ENCODE measurements around the gene OXTR. TPM values are rescaled to one million over a fixed set of nuclear protein-coding genes. Genes with fewer than 3 reads are reported as not detected.

The OXTR gene
- total and polyA plus RNA-seq, 2 experiments from 2014 or later = 5.5 to 9.3 TPM

GRCh38 chr3:8784676-8785435, 15.4 kb upstream of the OXTR start:
- H3K79me2 ChIP-seq (replicated peaks; ENCODE audit: insufficient read depth) = no peaks in the 10 kb centered on the region
- H3K27me3 ChIP-seq (ENCODE audit: insufficient read depth) = no peaks in the 10 kb centered on the region
- no peaks in the 10 kb centered on the region for H3K36me3 Mint-ChIP-seq (ENCODE audit: low read depth)
- ATAC-seq (peak; percentile 28; the same call in 1 of the 3 replicates), DNase-seq (ENCODE audit: low spot score) (no peak)
- no peak overlapping the region for H3K27ac Mint-ChIP-seq
- H3K4me1 Mint-ChIP-seq = no peaks in the 10 kb centered on the region
- no peak overlapping the region for H2AFZ ChIP-seq
- H3F3A ChIP-seq (replicated peaks; ENCODE audit: low read depth) = no peaks in the 10 kb centered on the region
- H3K4me2 ChIP-seq = no peak overlapping the region
- no peak overlapping the region for H3K4me3 Mint-ChIP-seq
- no peaks in the 10 kb centered on the region; the same call in 1 of the 2 replicates for H4K20me1 ChIP-seq (replicated peaks; ENCODE audit: insufficient read depth)
- H3K27ac ChIP-seq (ENCODE audit: low read depth) = no peak overlapping the region
- no peak for TF ChIP-seq CREB1 (CRISPR knock-in tag; IDR thresholded peaks at IDR 0.05; ENCODE audit: low read depth)
- TF ChIP-seq ZNF114 (CRISPR knock-in tag; IDR thresholded peaks at IDR 0.05) = no peak
- TF ChIP-seq POLR2AphosphoS5 (IDR thresholded peaks at IDR 0.05; ENCODE audit: low read depth) = no peak
- no peak for TF ChIP-seq STAT1 (IDR thresholded peaks at IDR 0.05; ENCODE audit: unreplicated experiment)
- TF ChIP-seq ZNF331 (CRISPR knock-in tag; IDR thresholded peaks at IDR 0.05; ENCODE audit: low read depth) = no peak
- TF ChIP-seq NANOG (IDR thresholded peaks at IDR 0.05; ENCODE audit: borderline replicate concordance) = no peak
- TF ChIP-seq EZH2 (IDR thresholded peaks at IDR 0.05; ENCODE audit: low read depth, unreplicated experiment) = no peak
- no peak for TF ChIP-seq ZNF462 (CRISPR knock-in tag; IDR thresholded peaks at IDR 0.05)
- no peak for TF ChIP-seq CTCF (conservative IDR thresholded peaks at IDR 0.05; ENCODE audit: low read depth in 2 of 2)
- no peak for TF ChIP-seq REST (IDR thresholded peaks at IDR 0.05; ENCODE audit: unreplicated experiment)
- no peak for TF ChIP-seq EZH2phosphoT487 (IDR thresholded peaks at IDR 0.05; ENCODE audit: unreplicated experiment)
- TF ChIP-seq ETS1 (IDR thresholded peaks at IDR 0.05) = no peak
- no peak for TF ChIP-seq JUNB (IDR thresholded peaks at IDR 0.05; ENCODE audit: unreplicated experiment)
- no peaks in the 10 kb centered on the region for H3K27me3 Mint-ChIP-seq (ENCODE audit: insufficient read depth, low read depth, poor library complexity)
- no peaks in the 10 kb centered on the region for H3K36me3 ChIP-seq (ENCODE audit: insufficient read depth)
- H3K9me2 ChIP-seq (ENCODE audit: insufficient read depth) = no peaks in the 10 kb centered on the region
- peaks cover 6% of the 10 kb centered on the region; the same call in 1 of the 2 replicates for H3K4me1 ChIP-seq (ENCODE audit: insufficient read depth)
- no peaks in the 10 kb centered on the region; the same call in 2 of the 3 replicates for H3K9me3 Mint-ChIP-seq
- H3K4me3 ChIP-seq = no peak overlapping the region
